GM19324 (cell line): ENCODE results near the gene NTHL1.

Experiments used
- ATAC-seq: cut with Tn5 transposase; IDR thresholded peaks from one replicate; pipeline ENCODE4 v1.9.1; 2021; ENCODE audit warnings: mild to moderate bottlenecking, moderate library complexity; ENCODE audit not compliant: unreplicated experiment, low FRiP score

Gene NTHL1

DNA sequence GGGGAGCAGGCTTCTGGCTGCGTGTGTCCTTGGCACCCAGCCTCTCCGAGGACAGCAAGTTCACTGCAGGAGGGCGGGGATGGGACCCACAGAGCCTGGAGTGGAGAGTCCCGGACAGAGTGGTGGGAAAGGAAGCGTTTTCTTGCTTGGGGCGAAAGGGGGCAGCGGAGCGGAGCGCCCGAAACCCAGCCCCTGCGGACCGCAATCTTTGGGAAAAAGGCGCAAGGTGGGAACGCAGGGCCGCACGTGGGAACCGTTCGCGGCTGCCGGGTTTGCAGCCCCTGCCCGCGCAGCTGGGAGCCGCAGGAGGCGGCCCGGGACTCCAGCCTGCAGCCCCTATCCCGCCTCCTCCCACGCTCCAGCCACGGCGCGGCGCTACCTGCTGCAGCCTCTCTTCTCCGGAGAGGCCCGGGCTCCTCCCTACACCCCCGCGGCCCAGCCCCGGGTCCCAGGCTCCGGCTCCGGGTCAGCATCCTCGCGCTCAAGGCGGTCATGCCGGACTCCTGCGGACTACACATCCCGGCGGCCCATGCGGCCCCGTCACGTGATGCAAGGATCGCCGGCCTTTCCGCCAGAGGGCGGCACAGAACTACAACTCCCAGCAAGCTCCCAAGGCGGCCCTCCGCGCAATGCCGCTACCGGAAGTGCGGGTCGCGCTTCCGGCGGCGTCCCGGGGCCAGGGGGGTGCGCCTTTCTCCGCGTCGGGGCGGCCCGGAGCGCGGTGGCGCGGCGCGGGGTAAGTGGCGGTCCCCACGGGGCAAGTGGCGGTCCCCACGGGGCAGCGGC lies at the start of gene NTHL1, which contains the start of gene TSC2:
Gene NTHL1 (minus strand): TSS at position 505 of the 786 bp plus-strand sequence. CDS start 11 bp downstream, at position 494.
Gene TSC2 (plus strand): TSS at position 656 of the 786 bp plus-strand sequence. CDS start 631 bp downstream, outside the sequence.
- peak; percentile 92 for ATAC-seq

DNA sequence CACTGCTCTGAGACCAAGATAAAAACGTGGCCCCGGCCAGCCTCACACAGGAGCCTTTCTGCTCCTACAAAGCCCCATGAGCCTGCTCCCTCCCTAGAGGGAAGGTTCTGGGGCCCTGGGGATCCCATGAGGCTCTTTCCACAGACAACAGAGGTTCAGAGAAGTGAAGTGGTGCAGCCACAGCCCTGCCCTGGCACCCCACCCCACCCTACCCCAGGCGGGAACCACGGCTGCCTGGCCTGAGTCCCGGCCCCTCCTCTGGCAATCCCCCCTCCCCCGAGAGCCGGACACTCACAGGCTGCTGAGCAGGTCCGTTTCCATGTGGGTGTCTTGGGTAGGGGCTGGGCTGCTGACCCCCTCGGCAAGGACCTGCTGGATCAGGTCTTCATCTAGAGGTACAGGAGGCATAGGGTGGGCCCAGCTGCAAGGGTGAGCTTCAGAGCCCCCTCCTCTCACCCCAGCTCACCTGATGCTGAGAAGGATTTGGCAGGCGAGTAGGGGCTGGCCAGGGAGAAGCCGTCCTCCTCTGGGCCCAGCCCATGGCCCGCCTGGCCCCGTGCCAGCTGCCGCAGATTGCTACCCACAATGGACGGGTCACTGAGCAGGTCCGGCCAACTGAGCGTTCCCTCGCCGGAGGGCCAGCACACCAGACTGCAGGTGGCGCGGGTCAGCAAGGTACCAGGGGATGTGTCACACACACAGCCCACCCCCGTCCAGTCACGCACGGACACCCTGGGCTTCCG lies 49.4 kb upstream of the NTHL1 start:
- no peak for ATAC-seq

DNA sequence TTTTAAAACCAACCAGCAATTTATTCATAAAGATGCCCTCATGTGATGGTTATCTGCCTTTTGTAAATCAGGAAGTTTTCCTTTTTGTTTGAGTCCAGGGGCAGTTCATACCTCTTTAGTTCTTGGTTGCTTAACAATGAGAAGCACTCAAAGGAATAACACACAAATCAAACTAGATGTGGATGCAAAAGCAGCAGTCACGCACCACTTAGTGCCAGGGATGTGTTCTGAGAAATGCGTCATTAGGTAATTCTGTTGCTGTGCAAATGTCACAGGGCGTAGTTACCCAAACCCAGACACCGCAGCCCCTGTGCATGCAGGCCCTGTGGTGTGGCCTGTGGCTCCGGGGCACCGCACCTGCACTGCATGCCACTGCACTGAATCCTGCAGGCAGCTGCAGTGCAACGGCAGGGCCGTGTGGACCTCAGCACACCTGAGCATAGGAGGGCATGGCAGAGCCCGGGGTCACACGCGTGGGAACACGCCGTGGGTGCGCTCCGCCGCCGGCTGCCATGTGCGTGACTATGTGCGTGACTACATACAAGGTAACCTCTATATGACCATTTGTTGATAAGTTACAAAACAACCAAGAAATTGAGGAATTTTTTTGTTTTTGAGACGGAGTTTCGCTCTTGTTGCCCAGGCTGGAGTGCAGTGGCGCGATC lies 48.4 kb upstream of the NTHL1 start:
- ATAC-seq = no peak

DNA sequence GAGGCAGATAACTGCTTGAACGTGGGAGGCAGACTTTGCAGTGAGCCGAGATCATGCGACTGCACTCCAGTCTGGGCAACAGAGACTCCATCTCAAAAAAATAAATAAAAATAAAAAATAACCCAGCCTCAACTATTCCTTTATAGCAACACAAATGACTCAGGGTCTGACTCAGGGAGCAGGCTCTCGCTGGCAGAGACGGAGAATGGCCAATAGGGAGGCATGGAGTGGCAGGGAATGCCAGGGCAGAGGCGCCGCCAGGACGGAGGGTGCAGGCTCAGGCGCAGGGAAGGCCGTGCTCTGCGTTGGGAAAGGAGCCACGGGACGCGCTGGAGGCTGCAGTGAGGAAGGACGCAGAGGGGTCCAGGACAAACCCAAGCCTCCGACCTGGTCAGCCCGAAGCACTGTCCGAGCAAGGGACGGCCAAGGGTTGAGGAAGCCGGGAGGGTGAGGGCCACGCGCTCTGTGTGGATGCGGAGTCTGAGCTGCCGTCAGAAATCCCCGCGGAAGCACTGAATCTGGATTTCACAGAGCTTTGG lies 47.8 kb upstream of the NTHL1 start:
- ATAC-seq = no peak

DNA sequence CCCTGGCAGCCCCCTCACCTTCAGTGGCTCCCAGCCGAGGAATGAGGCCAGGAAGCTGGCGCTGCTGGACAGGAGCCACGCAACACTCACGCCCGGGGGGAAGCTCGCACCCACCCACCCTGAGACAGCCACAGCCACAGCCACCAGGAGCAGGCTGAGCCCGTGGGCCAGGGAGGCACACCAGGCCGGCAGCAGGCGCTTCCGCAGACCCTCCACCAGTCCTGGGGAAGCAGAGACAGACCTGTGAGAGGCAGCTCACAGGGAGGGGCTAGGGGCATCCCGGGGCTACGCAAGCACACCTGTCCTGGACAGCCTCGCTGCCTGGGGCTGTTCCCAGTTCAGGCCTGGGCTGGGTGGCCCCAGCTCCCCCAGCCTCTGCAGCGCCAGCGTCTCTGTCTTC lies 46.2 kb upstream of the NTHL1 start:
- ATAC-seq = no peak

DNA sequence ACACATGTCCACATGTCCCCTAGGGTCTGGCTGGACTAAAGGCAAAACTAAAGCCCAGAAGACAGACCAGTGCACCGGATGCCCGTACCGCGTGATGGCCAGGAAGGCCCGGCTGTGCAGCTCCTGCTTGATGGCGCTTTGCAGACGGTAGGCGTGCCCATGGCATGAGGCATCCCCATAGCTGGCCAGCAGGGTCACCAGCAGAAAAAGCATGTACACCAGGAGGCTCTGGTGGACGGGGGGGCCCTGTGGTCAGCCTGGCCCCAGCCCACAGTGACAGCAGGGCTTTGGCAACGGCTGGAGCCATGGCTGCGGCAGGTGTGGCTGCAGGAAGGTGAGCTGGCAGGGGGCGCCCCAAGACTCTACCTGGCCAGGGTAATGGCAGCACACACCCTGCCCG lies 45.2 kb upstream of the NTHL1 start:
- ATAC-seq = no peak

DNA sequence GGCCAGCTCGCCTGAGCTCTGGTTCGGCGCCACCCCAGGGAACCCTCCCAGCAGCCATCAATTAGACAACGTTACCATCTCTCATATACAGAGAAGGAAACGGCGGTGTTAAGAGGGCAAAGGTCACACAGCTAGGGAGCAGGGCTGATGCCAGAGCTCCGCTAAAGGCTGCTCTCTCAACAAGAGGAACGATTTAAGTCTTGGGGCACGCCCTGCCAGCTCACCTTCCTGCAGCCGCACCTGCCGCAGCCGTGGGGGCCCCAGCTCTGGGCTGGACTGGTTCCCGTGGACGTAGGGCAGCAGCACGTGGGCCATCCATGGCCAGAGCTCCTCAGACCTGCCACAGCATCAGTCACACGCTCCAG lies 44.6 kb upstream of the NTHL1 start:
- ATAC-seq = no peak

DNA sequence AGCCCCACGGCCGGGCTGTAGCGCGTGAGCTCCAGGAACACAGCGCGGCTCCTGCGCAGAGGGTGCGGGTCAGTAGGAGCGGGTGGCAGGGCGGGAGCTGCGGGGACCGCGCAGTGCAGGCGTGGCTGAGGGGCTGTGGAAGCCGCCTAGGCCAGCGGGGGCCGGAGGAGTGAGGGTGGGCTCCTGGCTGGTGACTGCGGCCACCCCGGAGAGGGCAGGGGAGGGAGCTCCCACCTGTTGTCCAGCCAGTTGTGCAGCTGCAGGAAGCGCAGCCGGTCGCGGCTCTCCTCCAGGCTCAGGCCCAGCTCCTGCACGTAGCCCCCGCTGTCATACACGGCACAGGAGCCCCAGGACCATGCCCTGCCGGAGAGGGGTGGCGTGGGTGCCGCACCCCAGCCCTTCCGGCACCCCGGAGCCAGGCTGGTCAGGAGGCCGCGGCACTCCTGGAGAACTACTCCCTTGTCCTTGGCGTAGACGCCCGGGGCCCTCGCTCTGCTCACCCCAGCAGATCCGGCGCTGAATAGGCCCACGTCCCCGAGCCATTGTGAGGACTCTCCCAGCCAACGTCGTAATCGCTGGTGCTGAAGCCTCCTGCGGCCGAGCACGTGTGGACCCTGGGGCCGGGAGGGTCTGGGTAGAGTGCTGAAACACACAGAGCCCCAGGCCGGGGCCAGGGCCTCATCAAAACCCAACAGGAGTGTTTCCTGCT lies 44.1 kb upstream of the NTHL1 start:
- ATAC-seq = no peak

DNA sequence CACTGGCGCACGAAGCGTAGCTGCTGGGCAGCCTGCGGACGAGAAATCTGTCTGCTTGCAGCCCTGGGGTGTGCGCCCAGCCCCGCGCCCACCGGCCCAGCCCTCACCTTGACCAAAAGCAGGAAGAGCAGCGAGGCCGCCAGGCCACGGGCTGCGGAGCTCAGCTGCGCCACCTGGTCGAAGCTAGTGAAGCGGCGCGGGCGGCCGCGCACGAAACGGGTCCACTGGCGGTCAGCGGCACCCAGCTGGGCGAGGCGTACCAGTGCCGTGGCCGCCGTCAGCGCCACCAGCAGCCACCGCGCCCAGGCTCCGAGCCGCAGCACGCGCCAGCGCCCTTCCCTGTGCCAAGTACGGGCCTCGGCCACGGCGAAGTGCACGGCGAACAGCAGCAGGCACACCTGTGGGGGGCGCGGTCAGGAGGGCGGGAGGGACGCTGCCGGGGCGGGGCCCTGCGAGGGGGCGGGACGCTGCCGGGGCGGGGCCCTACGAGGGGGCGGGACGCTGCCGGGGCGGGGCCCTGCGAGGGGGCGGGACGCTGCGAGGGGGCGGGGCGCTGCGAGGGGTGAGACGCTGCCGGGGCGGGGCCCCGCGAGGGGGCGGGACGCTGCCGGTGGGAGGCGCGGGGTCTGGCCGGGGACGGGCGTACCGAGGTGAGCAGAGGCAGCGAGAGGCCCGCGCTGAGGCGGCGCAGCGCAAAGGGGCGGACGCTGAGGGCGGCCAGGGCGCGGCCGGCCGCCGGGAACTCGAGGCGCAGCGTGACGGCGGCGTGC lies 43.3 kb upstream of the NTHL1 start:
- no peak for ATAC-seq

DNA sequence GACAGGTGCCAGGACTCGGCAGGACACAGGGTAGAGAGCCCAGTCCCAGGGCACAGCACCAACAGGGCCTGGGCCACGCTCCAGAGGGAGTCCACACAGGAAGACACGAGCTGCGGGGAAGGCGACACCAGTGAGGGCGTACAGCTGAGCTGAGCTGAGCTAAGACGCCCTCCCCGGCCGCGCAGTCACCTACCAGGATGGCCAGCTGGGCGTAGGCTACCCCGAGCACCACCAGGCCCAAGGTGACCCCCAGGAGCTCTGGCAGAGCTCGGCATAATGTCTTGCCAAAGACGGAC lies 42.8 kb upstream of the NTHL1 start:
- ATAC-seq = no peak

DNA sequence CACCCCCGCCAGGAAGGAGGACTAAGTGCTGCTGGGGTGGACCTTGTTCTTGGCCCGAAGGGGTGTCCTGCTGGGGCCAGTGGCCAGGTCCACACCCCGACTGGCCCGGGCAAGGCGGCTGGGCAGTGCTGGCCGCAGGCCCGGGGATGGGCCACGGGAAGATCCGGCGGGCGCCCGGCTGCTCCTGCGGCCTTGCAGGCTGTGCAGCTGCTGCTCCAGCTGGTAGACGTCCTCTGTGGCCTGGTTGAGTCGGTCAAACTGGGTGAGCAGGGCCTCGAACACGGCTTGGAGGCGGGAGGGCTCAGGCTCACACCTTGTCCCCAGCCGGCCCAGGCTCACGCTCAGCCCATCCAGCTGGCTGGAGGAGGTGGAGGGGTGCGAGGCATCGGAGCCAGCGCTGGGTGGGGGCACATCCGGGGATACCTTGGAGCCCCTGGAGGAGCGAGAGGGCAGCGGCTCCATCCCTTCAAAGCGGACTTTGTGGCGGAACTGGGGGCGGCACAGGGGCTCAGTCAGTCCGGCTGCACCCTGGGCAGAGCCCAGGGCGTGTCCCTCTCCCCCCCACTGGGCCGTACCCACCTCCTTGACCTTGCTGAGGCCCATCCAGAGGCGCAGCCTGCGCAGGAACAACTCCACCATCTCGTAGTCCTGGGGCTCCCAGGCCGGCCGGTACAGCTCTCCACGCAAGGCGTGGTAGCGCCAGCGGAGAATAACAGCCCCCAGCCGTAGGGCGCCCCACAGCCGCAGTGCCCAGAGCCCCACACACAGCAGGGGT lies 42.3 kb upstream of the NTHL1 start:
- no peak for ATAC-seq

DNA sequence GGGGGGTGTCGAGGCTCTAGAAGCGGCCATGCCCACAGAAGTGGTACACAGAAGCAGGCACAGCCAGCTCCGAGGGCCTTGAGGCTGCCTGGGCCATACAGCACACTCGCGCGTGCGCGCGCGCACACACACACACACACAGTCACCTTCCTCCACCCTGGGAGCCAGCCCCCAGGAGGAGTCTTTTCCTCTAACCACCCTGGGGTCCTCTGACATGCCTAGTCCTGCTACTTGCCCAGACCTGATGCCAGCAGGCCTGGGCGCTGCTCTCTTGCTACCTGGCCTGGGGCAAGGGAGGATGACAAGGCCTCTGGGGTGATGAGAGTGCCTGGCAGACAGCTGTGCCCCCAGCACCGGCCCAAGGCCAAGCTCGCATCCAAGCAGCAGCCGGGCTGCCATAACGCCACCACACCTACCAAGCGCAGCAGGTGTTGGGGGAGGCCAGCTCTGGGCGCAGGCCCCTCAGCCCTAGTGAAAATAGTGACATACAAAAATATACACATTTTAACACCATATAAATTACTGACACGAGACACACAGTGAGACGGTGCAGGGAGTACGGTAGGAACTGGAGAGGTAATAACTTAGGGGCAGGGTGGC lies 41.2 kb upstream of the NTHL1 start:
- ATAC-seq = no peak

DNA sequence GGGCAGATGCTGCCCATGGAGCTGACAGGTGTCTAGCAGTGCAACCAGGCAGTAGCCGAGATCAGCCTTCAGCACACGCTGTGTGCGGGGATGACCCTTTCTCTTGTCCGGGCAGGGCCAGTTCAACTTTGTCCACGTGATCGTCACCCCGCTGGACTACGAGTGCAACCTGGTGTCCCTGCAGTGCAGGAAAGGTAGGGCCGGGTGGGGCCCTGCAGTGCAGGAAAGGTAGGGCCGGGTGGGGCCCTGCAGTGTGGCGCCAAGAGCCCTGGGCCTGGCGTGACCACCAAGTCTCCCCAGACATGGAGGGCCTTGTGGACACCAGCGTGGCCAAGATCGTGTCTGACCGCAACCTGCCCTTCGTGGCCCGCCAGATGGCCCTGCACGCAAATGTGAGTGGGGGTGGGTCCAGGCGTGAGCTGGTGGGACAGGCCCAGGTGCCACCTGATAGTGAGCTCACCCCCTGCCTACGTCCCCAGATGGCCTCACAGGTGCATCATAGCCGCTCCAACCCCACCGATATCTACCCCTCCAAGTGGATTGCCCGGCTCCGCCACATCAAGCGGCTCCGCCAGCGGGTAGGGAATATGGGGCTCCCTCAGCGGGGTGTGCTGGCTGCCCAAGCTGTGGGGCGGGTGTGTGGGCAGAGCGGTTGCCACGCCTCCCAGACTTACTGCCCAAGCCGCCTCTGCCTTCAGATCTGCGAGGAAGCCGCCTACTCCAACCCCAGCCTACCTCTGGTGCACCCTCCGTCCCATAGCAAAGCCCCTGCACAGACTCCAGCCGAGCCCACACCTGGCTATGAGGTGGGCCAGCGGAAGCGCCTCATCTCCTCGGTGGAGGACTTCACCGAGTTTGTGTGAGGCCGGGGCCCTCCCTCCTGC lies 40.4 kb upstream of the NTHL1 start:
- no peak for ATAC-seq

DNA sequence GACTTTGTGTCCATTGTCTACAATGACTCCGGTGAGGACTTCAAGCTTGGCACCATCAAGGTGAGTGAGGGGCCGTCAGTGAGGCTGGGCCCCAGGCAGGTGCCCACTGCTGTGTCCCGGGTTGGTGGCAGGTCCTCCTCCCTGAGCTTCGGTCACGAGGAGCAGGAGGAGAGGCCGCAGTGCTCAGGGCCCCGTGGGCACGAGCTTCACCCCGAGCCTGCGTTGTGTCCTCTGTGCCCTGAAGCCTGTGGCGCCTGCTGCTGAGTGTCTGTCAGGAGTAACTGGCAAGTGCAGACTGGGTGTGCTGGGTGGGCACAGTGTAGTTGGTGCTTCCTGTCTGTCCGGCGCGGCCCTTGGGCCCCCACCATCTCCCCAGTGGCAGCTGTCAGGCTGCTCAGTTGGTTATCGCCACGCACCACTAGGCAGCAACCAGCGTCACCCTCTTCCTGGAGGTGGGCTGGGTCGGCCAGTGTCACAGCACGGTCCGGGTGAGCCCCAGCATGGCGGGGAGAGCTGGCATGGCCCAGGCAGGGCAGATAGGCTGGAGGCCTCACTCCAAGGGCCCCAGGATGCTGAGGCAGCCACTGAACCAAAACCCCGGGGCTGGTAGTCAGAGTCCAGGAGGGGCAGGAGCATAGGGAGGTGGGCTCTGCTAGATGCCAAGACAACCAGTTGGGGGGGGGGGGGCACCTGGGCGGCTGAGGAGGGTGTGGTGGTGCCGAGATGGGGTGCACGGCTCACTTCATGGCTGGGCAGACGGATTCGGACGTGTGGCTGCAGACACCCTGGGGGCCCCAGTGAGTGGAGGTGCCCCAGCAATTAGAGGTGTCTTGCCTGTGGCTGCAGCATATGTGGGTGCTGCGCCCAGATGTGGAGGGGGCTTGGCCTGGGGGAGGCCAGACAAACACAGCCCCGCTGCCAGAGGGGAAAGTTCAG lies 39.4 kb upstream of the NTHL1 start:
- ATAC-seq = no peak

DNA sequence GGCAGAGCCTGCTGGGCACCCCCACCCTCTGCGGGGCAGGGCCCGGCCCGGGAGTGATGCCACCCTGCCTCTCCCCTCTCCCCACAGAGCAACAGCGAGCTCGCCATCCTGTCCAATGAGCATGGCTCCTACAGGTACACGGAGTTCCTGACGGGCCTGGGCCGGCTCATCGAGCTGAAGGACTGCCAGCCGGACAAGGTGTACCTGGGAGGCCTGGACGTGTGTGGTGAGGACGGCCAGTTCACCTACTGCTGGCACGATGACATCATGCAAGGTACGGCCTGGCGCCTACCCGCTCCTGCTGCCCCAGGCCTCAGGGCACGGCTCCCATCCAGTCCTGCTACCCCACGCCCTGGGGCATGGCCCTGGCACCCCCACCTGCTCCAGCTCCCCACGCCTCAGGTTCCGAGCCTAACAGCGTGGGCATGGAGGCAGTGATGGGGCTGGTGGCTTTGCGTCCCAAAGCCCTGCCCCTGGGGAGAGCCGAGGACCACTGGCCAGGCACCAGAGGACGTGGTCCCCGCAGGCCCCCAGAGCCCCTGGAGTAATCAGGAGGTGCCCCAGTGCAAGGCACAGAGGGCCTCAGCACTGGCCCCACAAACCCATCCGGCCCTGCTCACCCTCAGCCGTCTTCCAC lies 38.6 kb upstream of the NTHL1 start:
- ATAC-seq = no peak

DNA sequence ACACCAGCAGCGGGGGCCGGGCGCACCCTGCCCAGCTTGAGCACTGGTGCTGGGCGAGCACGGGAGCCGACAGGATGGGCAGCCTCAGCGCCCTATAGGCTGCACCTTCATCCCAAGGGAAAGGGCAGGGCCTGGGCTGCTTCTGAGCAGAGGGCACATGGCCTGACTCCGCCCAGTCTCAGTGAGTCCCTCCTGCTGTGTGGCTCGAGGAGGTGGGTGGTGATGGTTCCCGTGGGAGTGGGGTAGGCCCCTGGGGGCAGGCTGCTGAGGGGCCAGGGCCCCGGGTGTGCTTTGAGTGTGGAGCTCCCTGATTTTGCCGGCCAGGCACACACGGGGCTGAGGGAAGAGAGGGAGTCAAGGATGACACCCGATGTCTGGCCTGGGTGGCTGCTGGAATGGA lies 38.0 kb upstream of the NTHL1 start:
- ATAC-seq = no peak
